OCI-LY7 (cell line): ENCODE results near the gene GOLGA6L7. TPM values are rescaled to one million over a fixed set of nuclear protein-coding genes. Genes with fewer than 3 reads are reported as not detected.

Experiments used
- BruUV-seq: library from RNA; stranded (reverse); fragments of 400-500 nt; replicated peaks from 2 replicates; lab custom pipeline; 2021; lab: Mats Ljungman, UMichigan
- CTCF ChIA-PET: fragments of 300-600 bp; sonication (Branson Sonifier 250); formaldehyde crosslinking; loops from one replicate; lab custom pipeline; 2022; ENCODE audit warnings: antibody characterized with exemption; ENCODE audit not compliant: unreplicated experiment; lab: Charles Lee
- POLR2A ChIA-PET: fragments of 300-600 bp; sonication (Branson Sonifier 250); formaldehyde crosslinking; loops from one replicate; lab custom pipeline; 2022; ENCODE audit warnings: antibody characterized with exemption; lab: Charles Lee
- DNase-seq: peaks from one replicate; pipeline ENCODE4 v3.0.0-alpha.2; 2015; ENCODE audit warnings: low spot score
- H2AFZ ChIP-seq: fragments of 200-600 bp; sonication (generic), shearing (Covaris generic); 2 replicates; pipeline ENCODE4 v1.6.1; 2014; ENCODE audit warnings: mild to moderate bottlenecking, antibody characterized with exemption, low read length, moderate library complexity
- H3K27ac ChIP-seq: fragments of 200-600 bp; sonication (generic); 2 replicates; pipeline ENCODE4 v1.5.1; 2014; ENCODE audit warnings: mixed run types, low read depth, mild to moderate bottlenecking, moderate library complexity, low read length, inconsistent platforms; ENCODE audit not compliant: poor library complexity, severe bottlenecking
- H3K36me3 ChIP-seq: fragments of 200-600 bp; sonication (generic); 2 replicates; pipeline ENCODE4 v1.6.1; 2014; ENCODE audit warnings: mild to moderate bottlenecking, antibody characterized with exemption, low read length, moderate library complexity, mixed read lengths; ENCODE audit not compliant: insufficient read depth
- H3K4me1 ChIP-seq: fragments of 200-600 bp; sonication (generic); 2 replicates; pipeline ENCODE4 v1.5.1; 2014; ENCODE audit warnings: mild to moderate bottlenecking, low read length; ENCODE audit not compliant: insufficient read depth, poor library complexity, severe bottlenecking
- H3K4me2 ChIP-seq: fragments of 200-600 bp; sonication (generic); 2 replicates; pipeline ENCODE4 v1.6.1; 2014; ENCODE audit warnings: mild to moderate bottlenecking, low read length
- H3K4me3 ChIP-seq: fragments of 200-600 bp; sonication (generic); 2 replicates; pipeline ENCODE4 v1.5.1; 2014; ENCODE audit warnings: mild to moderate bottlenecking, low read depth, low read length; ENCODE audit not compliant: poor library complexity, severe bottlenecking
- H3K79me2 ChIP-seq: fragments of 200-600 bp; sonication (generic); 2 replicates; pipeline ENCODE4 v1.6.1; 2016; ENCODE audit warnings: low read depth, mild to moderate bottlenecking, low read length, moderate library complexity, mixed read lengths; ENCODE audit not compliant: insufficient read depth
- H3K9me2 ChIP-seq: fragments of 200-600 bp; sonication (generic); 2 replicates; pipeline ENCODE4 v1.6.1; 2016; ENCODE audit warnings: mild to moderate bottlenecking, low read length, mixed read lengths; ENCODE audit not compliant: insufficient read depth
- H3K9me3 ChIP-seq: fragments of 200-600 bp; sonication (generic); 2 replicates; pipeline ENCODE4 v1.6.1; 2014; ENCODE audit warnings: mild to moderate bottlenecking, mixed run types, low read length, mixed read lengths
- H4K20me1 ChIP-seq: fragments of 200-600 bp; sonication (generic); 2 replicates; pipeline ENCODE4 v1.6.1; 2014; ENCODE audit warnings: mild to moderate bottlenecking, antibody characterized with exemption, low read length, moderate library complexity, mixed read lengths; ENCODE audit not compliant: insufficient read depth
- EZH2phosphoT487 ChIP-seq: fragments of 200-600 bp; sonication (generic); IDR thresholded peaks from 2 replicates; pipeline ENCODE4 v1.6.1; 2018; ENCODE audit warnings: low read depth, borderline replicate concordance, mild to moderate bottlenecking, mixed run types, antibody characterized with exemption, low read length, moderate library complexity, mixed read lengths
- intact Hi-C: fragments of 100-400 bp; cut with micrococcal nuclease; formaldehyde crosslinking; loops from one replicate; pipeline ENCODE4 v1.10.0; 2022; ENCODE audit not compliant: unreplicated experiment
- total RNA-seq, 2 experiments: library from RNA; depleted of rRNA in 1 of 2; stranded (reverse); fragments of >200 nt in 1 of 2; shearing (Covaris generic) in 1 of 2; gene quantifications; 2 replicates each; pipeline ENCODE4 v1.2.3, GENCODE V29; 2014 to 2022
- TF ChIP-seq, protein P1 (sequence below): fragments of 200-600 bp; sonication (generic); conservative IDR thresholded peaks from 2 replicates; pipeline ENCODE4 v1.5.1; 2014; ENCODE audit warnings: mild to moderate bottlenecking, antibody characterized with exemption, low read length, moderate library complexity, mixed read lengths

Gene GOLGA6L7
- total RNA-seq, 2 experiments from 2014 or later = not detected

- no peaks in the 10 kb centered on the region for H3K9me3 ChIP-seq
- no TSS peak for BruUV-seq
- no peak overlapping the region for H2AFZ ChIP-seq
- H3K79me2 ChIP-seq = no peaks in the 10 kb centered on the region
- H3K4me2 ChIP-seq = no peak overlapping the region
- H3K4me1 ChIP-seq = no peaks in the 10 kb centered on the region
- TF ChIP-seq, protein P1, sequence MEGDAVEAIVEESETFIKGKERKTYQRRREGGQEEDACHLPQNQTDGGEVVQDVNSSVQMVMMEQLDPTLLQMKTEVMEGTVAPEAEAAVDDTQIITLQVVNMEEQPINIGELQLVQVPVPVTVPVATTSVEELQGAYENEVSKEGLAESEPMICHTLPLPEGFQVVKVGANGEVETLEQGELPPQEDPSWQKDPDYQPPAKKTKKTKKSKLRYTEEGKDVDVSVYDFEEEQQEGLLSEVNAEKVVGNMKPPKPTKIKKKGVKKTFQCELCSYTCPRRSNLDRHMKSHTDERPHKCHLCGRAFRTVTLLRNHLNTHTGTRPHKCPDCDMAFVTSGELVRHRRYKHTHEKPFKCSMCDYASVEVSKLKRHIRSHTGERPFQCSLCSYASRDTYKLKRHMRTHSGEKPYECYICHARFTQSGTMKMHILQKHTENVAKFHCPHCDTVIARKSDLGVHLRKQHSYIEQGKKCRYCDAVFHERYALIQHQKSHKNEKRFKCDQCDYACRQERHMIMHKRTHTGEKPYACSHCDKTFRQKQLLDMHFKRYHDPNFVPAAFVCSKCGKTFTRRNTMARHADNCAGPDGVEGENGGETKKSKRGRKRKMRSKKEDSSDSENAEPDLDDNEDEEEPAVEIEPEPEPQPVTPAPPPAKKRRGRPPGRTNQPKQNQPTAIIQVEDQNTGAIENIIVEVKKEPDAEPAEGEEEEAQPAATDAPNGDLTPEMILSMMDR = no peak
- no peak for TF ChIP-seq EZH2phosphoT487
- no peaks in the 10 kb centered on the region for H3K36me3 ChIP-seq
- ChIA-PET CTCF (no interaction called here), POLR2A (no interaction called here)
- H3K9me2 ChIP-seq = no peaks in the 10 kb centered on the region
- no peak for DNase-seq
- no peak overlapping the region for H3K27ac ChIP-seq
- intact Hi-C loops = no loop called here
- no peak overlapping the region for H3K4me3 ChIP-seq
- H4K20me1 ChIP-seq = no peaks in the 10 kb centered on the region
Measured at GRCh38 chr15:28895566-28895965, 47.1 kb upstream of the GOLGA6L7 start.

DNA sequence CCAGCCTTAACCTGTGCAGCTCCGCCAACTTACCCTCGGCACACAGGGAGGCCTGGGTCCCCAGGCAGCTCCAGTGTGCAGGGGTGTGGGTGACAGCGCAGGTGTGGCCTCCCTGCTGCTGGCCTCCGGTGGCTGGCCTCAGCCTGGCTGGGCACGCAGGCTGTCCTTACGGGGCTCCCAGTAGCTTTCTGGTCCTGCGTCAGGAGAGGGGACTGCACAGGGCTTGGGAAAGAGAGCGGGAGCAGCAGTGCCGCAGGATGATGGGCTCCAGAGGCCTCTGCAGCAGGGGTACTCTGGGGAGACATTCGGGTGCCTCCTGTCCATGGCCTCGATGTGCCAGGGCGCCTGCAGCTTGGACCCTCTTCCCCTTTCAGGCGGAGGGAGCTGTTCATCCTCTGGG is 46.7 kb upstream of the GOLGA6L7 start:
- no TSS peak for BruUV-seq
- intact Hi-C loops = no loop called here
- Histone ChIP-seq H3K4me3 (no peak overlapping the region), H2AFZ (no peak overlapping the region), H3K9me3 (no peaks in the 10 kb centered on the region), H3K4me2 (no peak overlapping the region), H3K9me2 (no peaks in the 10 kb centered on the region), H3K27ac (no peak overlapping the region), H3K36me3 (no peaks in the 10 kb centered on the region), H3K4me1 (no peaks in the 10 kb centered on the region), H4K20me1 (no peaks in the 10 kb centered on the region), H3K79me2 (no peaks in the 10 kb centered on the region)
- ChIA-PET POLR2A (interaction anchor here (0.5 kb wide), 1 partner anchor 960 kb away, joined by 3 read pairs; no protein-coding TSS in a partner anchor), CTCF (no interaction called here)
- no peak for DNase-seq
- no peak for TF ChIP-seq EZH2phosphoT487
- TF ChIP-seq, protein P1 = no peak

DNA sequence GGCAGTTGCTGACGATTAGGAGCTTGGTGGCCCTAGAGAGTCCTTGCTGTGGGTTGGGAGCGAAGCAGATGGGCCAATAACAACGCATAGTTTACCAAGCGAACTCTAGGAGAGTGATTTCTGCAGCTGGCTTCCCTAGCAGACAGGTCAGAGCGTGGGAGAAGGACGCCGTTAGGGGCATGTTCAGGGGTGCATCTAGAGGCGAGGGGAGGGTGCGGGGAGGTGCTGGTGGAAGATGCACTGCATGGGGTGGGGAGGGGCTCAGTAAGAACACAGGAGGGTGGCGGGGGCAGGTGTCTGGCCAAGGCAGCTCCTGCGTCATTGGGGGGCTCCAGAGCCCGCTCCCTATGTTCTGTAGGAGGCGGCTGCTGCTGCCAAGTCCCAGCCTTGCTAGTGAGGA is 46.2 kb upstream of the GOLGA6L7 start:
- POLR2A ChIA-PET = interaction anchor here (0.5 kb wide), 1 partner anchor 959 kb away, joined by 3 read pairs; no protein-coding TSS in a partner anchor
- Histone ChIP-seq H2AFZ (no peak overlapping the region), H3K36me3 (no peaks in the 10 kb centered on the region), H4K20me1 (no peaks in the 10 kb centered on the region), H3K4me2 (no peak overlapping the region), H3K79me2 (no peaks in the 10 kb centered on the region), H3K4me1 (no peaks in the 10 kb centered on the region), H3K9me3 (no peaks in the 10 kb centered on the region), H3K4me3 (no peak overlapping the region), H3K27ac (no peak overlapping the region), H3K9me2 (no peaks in the 10 kb centered on the region)
- no peak for DNase-seq
- no TSS peak for BruUV-seq
- CTCF ChIA-PET = no interaction called here
- intact Hi-C loops = no loop called here
- no peak for TF ChIP-seq EZH2phosphoT487
- TF ChIP-seq, protein P1 = no peak
